ENCODE measurements around the gene FAM131A.

The FAM131A gene

DNA sequence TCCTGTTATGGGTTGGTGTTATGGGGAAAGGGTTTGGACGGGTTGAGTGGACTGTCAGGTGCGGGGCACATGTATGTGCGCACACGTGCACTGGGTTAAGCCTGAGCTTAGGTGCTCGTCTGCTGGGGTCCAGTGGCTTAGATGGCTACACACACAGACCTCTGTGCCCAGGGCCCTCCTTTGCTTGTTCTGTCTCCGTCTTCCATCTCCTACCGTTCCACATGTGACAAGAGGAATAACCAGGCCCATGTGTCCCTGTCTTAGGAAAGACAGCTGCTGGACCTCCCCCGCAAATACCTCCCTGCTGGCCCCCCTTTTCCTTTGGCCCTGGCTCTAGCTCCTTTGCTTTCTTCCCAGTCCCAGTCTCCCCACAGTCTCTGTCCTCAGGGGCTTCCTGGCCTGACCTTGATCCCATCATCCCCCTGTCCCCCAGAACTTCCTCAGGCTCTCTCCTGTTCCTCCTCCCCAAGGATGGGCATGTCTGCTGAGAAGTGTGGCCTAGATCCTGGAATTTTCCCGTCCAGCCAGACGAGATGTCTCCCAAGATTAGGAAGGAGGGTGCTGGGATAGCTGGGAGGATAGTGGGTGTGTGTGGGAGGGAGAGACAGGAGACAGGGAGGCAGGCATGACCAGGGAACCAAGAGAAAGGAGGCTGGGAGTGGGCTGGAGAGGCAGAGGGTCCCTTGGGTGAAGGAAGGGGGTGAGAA is 41.4 kb downstream of the FAM131A start:
- no peak for DNase-seq (ENCODE audit: low spot score)

GRCh38 chr3:184379358-184380184 is 42.2 kb downstream of the FAM131A start, which contains the start of gene CHRD:
CHRD (plus strand) TSS chr3:184380054; CDS start chr3:184380319, 265 bp downstream.
- DNase-seq (ENCODE audit: low spot score), result peak; percentile 37

- peak; percentile 91 for DNase-seq (ENCODE audit: low spot score)
Measured at GRCh38 chr3:184380185-184380626, 42.8 kb downstream of the FAM131A start.

- peak; percentile 32 for DNase-seq (ENCODE audit: low spot score)
Measured at GRCh38 chr3:184380627-184381260, 43.3 kb downstream of the FAM131A start.

DNA sequence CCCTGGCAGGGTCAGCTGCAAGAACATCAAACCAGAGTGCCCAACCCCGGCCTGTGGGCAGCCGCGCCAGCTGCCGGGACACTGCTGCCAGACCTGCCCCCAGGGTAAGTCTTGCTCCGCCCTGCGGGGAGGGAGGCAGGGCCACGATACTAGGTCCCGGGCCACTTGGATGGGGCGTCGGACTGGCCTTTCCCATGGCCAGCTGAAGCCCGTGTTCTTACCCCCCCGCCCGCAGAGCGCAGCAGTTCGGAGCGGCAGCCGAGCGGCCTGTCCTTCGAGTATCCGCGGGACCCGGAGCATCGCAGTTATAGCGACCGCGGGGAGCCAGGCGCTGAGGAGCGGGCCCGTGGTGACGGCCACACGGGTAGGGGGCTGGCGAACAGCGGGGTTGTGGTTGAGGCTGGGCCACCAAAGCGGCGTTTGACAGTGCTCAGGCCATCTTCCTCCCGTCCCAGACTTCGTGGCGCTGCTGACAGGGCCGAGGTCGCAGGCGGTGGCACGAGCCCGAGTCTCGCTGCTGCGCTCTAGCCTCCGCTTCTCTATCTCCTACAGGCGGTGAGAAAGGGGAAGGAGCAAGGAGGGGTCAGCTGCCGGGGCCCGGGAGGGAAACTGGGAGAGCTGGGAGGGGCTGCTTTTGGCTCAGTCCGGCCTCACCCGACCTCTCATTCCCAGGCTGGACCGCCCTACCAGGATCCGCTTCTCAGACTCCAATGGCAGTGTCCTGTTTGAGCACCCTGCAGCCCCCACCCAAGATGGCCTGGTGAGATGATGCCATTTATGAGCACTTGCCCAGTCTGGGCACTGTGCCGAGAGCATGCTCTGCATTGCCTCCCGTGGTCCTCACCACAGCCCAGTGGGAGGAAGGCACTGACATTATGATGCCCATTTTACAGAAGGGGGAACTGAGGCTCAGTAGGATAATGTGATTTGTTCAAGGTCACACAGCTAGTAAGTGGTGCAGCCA is 44.1 kb downstream of the FAM131A start:
- DNase-seq (ENCODE audit: low spot score), result no peak

GRCh38 chr3:184382326-184383032 is 45.1 kb downstream of the FAM131A start:
- no peak for DNase-seq (ENCODE audit: low spot score)

GRCh38 chr3:184383033-184383740 is 45.8 kb downstream of the FAM131A start:
- no peak for DNase-seq (ENCODE audit: low spot score)

- DNase-seq (ENCODE audit: low spot score), result no peak
Measured at GRCh38 chr3:184384342-184384741, 46.9 kb downstream of the FAM131A start.

GRCh38 chr3:184384856-184385422 is 47.5 kb downstream of the FAM131A start:
- no peak for DNase-seq (ENCODE audit: low spot score)

- no peak for DNase-seq (ENCODE audit: low spot score)
Measured at GRCh38 chr3:184386047-184386806, 48.8 kb downstream of the FAM131A start.

GRCh38 chr3:184387174-184387714 is 49.8 kb downstream of the FAM131A start:
- no peak for DNase-seq (ENCODE audit: low spot score)

- no peak for DNase-seq (ENCODE audit: low spot score)
Measured at GRCh38 chr3:184388164-184388935, 51.0 kb downstream of the FAM131A start.

- DNase-seq (ENCODE audit: low spot score), result no peak
Measured at GRCh38 chr3:184388936-184389230, 51.5 kb downstream of the FAM131A start.

- DNase-seq (ENCODE audit: low spot score), result no peak
Measured at GRCh38 chr3:184389384-184389783, 52.0 kb downstream of the FAM131A start.

- DNase-seq (ENCODE audit: low spot score), result no peak
Measured at GRCh38 chr3:184389935-184390528, 52.6 kb downstream of the FAM131A start.

GRCh38 chr3:184391266-184391665 is 53.9 kb downstream of the FAM131A start:
- DNase-seq (ENCODE audit: low spot score), result no peak

DNA sequence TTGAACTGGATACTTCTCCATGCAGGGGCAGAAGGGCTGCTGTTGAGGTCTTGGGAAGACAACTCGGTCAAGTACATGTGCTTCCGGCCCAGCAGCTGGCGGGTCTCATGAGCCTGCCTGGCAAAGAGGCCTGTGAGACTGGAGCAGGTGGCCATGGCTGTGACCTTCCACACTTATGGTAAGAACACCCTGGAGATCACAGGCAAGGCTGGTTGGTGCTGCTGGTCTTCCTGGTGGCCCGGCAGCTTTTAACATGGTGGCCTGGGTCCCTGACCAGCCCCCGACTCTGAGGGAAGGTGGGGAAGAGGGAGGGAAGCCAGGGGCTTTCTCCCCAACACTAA is 57.9 kb downstream of the FAM131A start:
- no peak for DNase-seq (ENCODE audit: low spot score)
